ENCODE data around the gene MLLT1. TPM values are rescaled to one million over a fixed set of nuclear protein-coding genes. Genes with fewer than 3 reads are reported as not detected.

Gene MLLT1, protein sequence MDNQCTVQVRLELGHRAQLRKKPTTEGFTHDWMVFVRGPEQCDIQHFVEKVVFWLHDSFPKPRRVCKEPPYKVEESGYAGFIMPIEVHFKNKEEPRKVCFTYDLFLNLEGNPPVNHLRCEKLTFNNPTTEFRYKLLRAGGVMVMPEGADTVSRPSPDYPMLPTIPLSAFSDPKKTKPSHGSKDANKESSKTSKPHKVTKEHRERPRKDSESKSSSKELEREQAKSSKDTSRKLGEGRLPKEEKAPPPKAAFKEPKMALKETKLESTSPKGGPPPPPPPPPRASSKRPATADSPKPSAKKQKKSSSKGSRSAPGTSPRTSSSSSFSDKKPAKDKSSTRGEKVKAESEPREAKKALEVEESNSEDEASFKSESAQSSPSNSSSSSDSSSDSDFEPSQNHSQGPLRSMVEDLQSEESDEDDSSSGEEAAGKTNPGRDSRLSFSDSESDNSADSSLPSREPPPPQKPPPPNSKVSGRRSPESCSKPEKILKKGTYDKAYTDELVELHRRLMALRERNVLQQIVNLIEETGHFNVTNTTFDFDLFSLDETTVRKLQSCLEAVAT
- 9.0 and 12.3 TPM in 2 replicates for total RNA-seq (2013; cell fraction: nucleolus; rRNA removed)
- total RNA-seq (2014; rRNA removed) (8.3 and 9.3 TPM in 2 replicates), total RNA-seq (2014; rRNA removed; fragmentation: Illumina TruSeq; extraction: Trizol) (8.2 and 11.4 TPM in 2 replicates), total RNA-seq (2021) (58.4 and 61.1 TPM in 2 replicates), polyA plus RNA-seq (2011; rRNA removed) (4.5 and 8.7 TPM in 2 replicates), polyA plus RNA-seq (2014; fragmentation: Illumina TruSeq; extraction: Trizol) (5.3 and 12.8 TPM in 2 replicates), polyA plus RNA-seq (2014; fragmentation: Nextera tagmentation; extraction: Ambion mirVana) (under 1 TPM; 0.16 to 0.88 TPM), polyA plus RNA-seq (2014; rRNA removed) (27.5 and 34.4 TPM in 2 replicates), polyA plus RNA-seq (2016; fragmentation: Nextera tagmentation; extraction: Ambion mirVana) (1 to 10 TPM; 6.5 to 7.4 TPM), polyA minus RNA-seq (2011; rRNA and poly(A)+ RNA removed) (7.2 and 18.0 TPM in 2 replicates), Bru-seq, nascent RNA (percentile 64 among the genes with signal in this experiment), BruChase-seq, experiment 1, labeled RNA remaining after a 6-hour chase (percentile 72 among the genes with signal in this experiment), BruChase-seq, experiment 2, labeled RNA remaining after a 2-hour chase (percentile 70 among the genes with signal in this experiment)
- polyA plus RNA-seq (2011; ENCODE audit: low read depth), result 4.9 TPM
- polyA plus RNA-seq (2011; cell fraction: cytosol; rRNA removed), result 10.8 and 17.2 TPM in 2 replicates
- polyA plus RNA-seq (2011; cell fraction: nucleus; rRNA removed), result 66.5 and 83.5 TPM in 2 replicates
- 19.8 and 21.5 TPM in 2 replicates for polyA plus RNA-seq (2012)
- polyA minus RNA-seq (2011; cell fraction: cytosol; rRNA and poly(A)+ RNA removed), result 14.8 and 19.0 TPM in 2 replicates
- polyA minus RNA-seq (2011; cell fraction: nucleus; rRNA and poly(A)+ RNA removed), result 5.2 and 13.0 TPM in 2 replicates
- long read RNA-seq, experiment 1, partial matches to known transcripts, result 1 of 6 reads
- long read RNA-seq, experiment 1, other reads (novel, unspliced or antisense), result 5 of 6 reads
- long read RNA-seq, experiment 2, partial matches to known transcripts, result 0 of 22 reads
- long read RNA-seq, experiment 2, other reads (novel, unspliced or antisense), result 22 of 22 reads

DNA sequence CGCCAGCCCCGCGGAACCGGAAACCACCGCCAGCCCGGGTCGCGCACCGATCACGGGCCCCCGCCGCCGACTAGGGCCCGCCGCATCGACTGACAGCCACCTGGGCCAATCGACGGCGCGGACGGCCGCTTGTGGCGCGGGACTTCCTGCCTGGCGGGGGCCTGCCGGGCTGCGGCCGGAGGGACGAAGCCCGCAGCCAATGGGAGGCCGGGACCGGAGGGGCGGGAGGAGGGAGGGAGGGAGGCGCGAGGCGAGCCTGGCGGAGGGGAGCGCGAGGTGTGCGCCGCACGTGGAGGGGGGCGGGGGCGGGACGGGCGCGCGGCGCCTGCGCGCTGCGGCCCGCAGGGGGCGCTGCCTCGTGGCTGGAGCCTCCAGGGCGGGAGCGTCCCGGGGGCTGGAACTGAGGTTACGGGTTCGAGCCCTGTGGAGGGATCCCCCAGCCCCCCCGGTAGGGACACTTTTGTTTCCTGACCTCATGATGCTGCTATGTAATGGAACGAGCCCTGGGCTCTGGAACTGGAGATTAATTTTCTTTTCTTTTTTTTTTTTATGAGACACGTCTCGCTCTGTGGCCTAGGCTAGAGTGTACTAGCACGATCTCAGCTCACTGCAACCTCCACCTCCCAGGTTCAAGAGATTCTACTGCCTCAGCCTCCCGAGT, at the start of gene MLLT1:
Gene MLLT1, minus strand, starts transcription at position 45 of the 661 bp plus-strand sequence. CDS start 191 bp downstream, outside the sequence.
- Histone ChIP-seq H3K36me3 (ENCODE audit: control insufficient read depth in 2 of 2, insufficient read depth in 2 of 2, low read length in 1 of 2) (no peaks in the 10 kb centered on the region), H2AFZ (ENCODE audit: control insufficient read depth, low read depth, low read length) (peak within 1 kb of the TSS; percentile 61), H3K9me3 (replicated peaks; ENCODE audit: control insufficient read depth, insufficient read depth, low read length) (no peaks in the 10 kb centered on the region), H3K4me2 (ENCODE audit: control insufficient read depth, insufficient read depth) (peak within 1 kb of the TSS; percentile 90), H3K4me3 (peak within 1 kb of the TSS; percentile 79), H4K20me1 (ENCODE audit: control insufficient read depth, insufficient read depth) (no peaks in the 10 kb centered on the region; the same call in 1 of the 2 replicates), H3K9ac (ENCODE audit: control insufficient read depth, insufficient read depth, low read length) (peak within 1 kb of the TSS; percentile 90), H3K79me2 (ENCODE audit: control insufficient read depth, insufficient read depth, low read length) (peaks cover 36% of the 10 kb centered on the region), H3K4me1 (ENCODE audit: control insufficient read depth, insufficient read depth, low read length) (peaks cover 9% of the 10 kb centered on the region; the same call in 1 of the 2 replicates), H3K27ac (ENCODE audit: control insufficient read depth, insufficient read depth) (peak within 1 kb of the TSS; percentile 78), H3K27me3 (replicated peaks in 1 of 2; ENCODE audit: control insufficient read depth in 2 of 2, insufficient read depth in 2 of 2, low read length in 1 of 2) (no peaks in the 10 kb centered on the region)
- WGBS (ENCODE audit: insufficient coverage, insufficient replicate concordance, low lambda C conversion rate, missing lambda C conversion rate), result 8% methylated on average over 36 of the region's 66 CpGs
- ATAC-seq (peak; percentile 100), DNase-seq (ENCODE audit: low read depth, low spot score) (peak; percentile 90), FAIRE-seq (peak; percentile 88)
- ChIA-PET SMC1A (ENCODE audit: uncharacterized antibody, unreplicated experiment) (no interaction called here), POLR2A (no interaction called here), RAD21 (ENCODE audit: unreplicated experiment) (no interaction called here), CTCF (interaction anchor here (0.7 to 1.2 kb wide), 2 partner anchors 60 to 559 kb away, joined by 3 to 4 read pairs; no protein-coding TSS in a partner anchor)
- no TSS peak for BruUV-seq (replicated peaks)
- intact Hi-C loops (cut with micrococcal nuclease; ENCODE audit: unreplicated experiment) (no loop called here), in situ Hi-C loops (cut with MboI) (no loop called here)
- TF ChIP-seq SREBF1 (IDR thresholded peaks at IDR 0.05; ENCODE audit: low read length) (no peak), TCF7 (IDR thresholded peaks at IDR 0.05; ENCODE audit: borderline replicate concordance) (no peak), BCL11A (IDR thresholded peaks at IDR 0.05; ENCODE audit: low read depth, low read length) (no peak), KDM1A (IDR thresholded peaks at IDR 0.05; ENCODE audit: borderline replicate concordance) (no peak), CHD4 (IDR thresholded peaks at IDR 0.05) (no peak), IKZF1 (conservative IDR thresholded peaks at IDR 0.05) (peak; percentile 65), HDAC6 (IDR thresholded peaks at IDR 0.05; ENCODE audit: unreplicated experiment) (no peak), CEBPB (IDR thresholded peaks at IDR 0.05; ENCODE audit: borderline replicate concordance in 1 of 2, low read depth in 2 of 2, low read length in 2 of 2) (no peak), ZSCAN29 (IDR thresholded peaks at IDR 0.05) (no peak), PAX8 (IDR thresholded peaks at IDR 0.05) (no peak)
- TF ChIP-seq, protein P1, sequence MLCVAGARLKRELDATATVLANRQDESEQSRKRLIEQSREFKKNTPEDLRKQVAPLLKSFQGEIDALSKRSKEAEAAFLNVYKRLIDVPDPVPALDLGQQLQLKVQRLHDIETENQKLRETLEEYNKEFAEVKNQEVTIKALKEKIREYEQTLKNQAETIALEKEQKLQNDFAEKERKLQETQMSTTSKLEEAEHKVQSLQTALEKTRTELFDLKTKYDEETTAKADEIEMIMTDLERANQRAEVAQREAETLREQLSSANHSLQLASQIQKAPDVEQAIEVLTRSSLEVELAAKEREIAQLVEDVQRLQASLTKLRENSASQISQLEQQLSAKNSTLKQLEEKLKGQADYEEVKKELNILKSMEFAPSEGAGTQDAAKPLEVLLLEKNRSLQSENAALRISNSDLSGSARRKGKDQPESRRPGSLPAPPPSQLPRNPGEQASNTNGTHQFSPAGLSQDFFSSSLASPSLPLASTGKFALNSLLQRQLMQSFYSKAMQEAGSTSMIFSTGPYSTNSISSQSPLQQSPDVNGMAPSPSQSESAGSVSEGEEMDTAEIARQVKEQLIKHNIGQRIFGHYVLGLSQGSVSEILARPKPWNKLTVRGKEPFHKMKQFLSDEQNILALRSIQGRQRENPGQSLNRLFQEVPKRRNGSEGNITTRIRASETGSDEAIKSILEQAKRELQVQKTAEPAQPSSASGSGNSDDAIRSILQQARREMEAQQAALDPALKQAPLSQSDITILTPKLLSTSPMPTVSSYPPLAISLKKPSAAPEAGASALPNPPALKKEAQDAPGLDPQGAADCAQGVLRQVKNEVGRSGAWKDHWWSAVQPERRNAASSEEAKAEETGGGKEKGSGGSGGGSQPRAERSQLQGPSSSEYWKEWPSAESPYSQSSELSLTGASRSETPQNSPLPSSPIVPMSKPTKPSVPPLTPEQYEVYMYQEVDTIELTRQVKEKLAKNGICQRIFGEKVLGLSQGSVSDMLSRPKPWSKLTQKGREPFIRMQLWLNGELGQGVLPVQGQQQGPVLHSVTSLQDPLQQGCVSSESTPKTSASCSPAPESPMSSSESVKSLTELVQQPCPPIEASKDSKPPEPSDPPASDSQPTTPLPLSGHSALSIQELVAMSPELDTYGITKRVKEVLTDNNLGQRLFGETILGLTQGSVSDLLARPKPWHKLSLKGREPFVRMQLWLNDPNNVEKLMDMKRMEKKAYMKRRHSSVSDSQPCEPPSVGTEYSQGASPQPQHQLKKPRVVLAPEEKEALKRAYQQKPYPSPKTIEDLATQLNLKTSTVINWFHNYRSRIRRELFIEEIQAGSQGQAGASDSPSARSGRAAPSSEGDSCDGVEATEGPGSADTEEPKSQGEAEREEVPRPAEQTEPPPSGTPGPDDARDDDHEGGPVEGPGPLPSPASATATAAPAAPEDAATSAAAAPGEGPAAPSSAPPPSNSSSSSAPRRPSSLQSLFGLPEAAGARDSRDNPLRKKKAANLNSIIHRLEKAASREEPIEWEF (IDR thresholded peaks at IDR 0.05; ENCODE audit: insufficient replicate concordance, low read depth, low read length), result no peak
- TF ChIP-seq, protein P2, sequence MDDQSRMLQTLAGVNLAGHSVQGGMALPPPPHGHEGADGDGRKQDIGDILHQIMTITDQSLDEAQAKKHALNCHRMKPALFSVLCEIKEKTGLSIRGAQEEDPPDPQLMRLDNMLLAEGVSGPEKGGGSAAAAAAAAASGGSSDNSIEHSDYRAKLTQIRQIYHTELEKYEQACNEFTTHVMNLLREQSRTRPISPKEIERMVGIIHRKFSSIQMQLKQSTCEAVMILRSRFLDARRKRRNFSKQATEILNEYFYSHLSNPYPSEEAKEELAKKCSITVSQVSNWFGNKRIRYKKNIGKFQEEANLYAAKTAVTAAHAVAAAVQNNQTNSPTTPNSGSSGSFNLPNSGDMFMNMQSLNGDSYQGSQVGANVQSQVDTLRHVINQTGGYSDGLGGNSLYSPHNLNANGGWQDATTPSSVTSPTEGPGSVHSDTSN (IDR thresholded peaks at IDR 0.05; ENCODE audit: insufficient replicate concordance, low read depth, low read length), result peak; percentile 98
